ENCODE measurements around the gene P2RY11.

P2RY11 gene

GRCh38 chr19:10113964-10114650, 2.6 kb downstream of the P2RY11 start:
- CTCF ChIA-PET, result interaction anchor here (1.0 to 7.6 kb wide), 5 partner anchors 7 to 183 kb away, joined by 3 to 51 read pairs (median 11); no protein-coding TSS in a partner anchor
- POLR2A ChIA-PET, result interaction anchor here (1.8 to 4.4 kb wide), 2 partner anchors 7 to 136 kb away, joined by 5 to 34 read pairs; partner anchors contain the start of gene PPAN
- no peak for DNase-seq (ENCODE audit: low read depth, low spot score)

GRCh38 chr19:10114651-10115391, 3.3 kb downstream of the P2RY11 start:
- no peak for DNase-seq (ENCODE audit: low read depth, low spot score)
- ChIA-PET POLR2A (interaction anchor here (1.8 to 4.4 kb wide), 2 partner anchors 8 to 135 kb away, joined by 5 to 34 read pairs; partner anchors contain the start of gene PPAN), CTCF (interaction anchor here (1.0 to 7.6 kb wide), 5 partner anchors 7 to 183 kb away, joined by 3 to 93 read pairs (median 12); partner anchors contain the start of gene PPAN)
- TF ChIP-seq CTCF (IDR thresholded peaks at IDR 0.05; ENCODE audit: insufficient read depth, low read length, missing control alignments), result no peak
- no peak overlapping the region for H3K4me3 ChIP-seq (ENCODE audit: low read depth, low read length)

More at GRCh38 chr19:10113964-10114650, 2.6 kb downstream of the P2RY11 start:
- no peak overlapping the region for H3K4me3 ChIP-seq (ENCODE audit: low read depth, low read length)
- no peak for TF ChIP-seq CTCF (IDR thresholded peaks at IDR 0.05; ENCODE audit: insufficient read depth, low read length, missing control alignments)

GRCh38 chr19:10115392-10116084, 4.0 kb downstream of the P2RY11 start:
- no peak overlapping the region for H3K4me3 ChIP-seq (ENCODE audit: low read depth, low read length)
- DNase-seq (ENCODE audit: low read depth, low spot score), result no peak
- POLR2A ChIA-PET, result interaction anchor here (1.0 to 4.4 kb wide), 2 partner anchors 8 to 135 kb away, joined by 3 to 34 read pairs; partner anchors contain the start of gene PPAN
- CTCF ChIA-PET, result interaction anchor here (1.3 to 7.6 kb wide), 5 partner anchors 8 to 184 kb away, joined by 3 to 93 read pairs (median 18); partner anchors contain the start of gene PPAN
- no peak for TF ChIP-seq CTCF (IDR thresholded peaks at IDR 0.05; ENCODE audit: insufficient read depth, low read length, missing control alignments)

- ChIA-PET CTCF (interaction anchor here (2.5 to 7.6 kb wide), 4 partner anchors 8 to 185 kb away, joined by 12 to 93 read pairs (median 34); partner anchors contain the start of gene PPAN), POLR2A (interaction anchor here (1.0 to 4.4 kb wide), 2 partner anchors 9 to 134 kb away, joined by 3 to 34 read pairs; partner anchors contain the start of gene PPAN)
- TF ChIP-seq CTCF (IDR thresholded peaks at IDR 0.05; ENCODE audit: insufficient read depth, low read length, missing control alignments), result no peak
- no peak overlapping the region for H3K4me3 ChIP-seq (ENCODE audit: low read depth, low read length)
- DNase-seq (ENCODE audit: low read depth, low spot score), result no peak
Measured at GRCh38 chr19:10116085-10116865, 4.8 kb downstream of the P2RY11 start.

- no peak for TF ChIP-seq CTCF (IDR thresholded peaks at IDR 0.05; ENCODE audit: insufficient read depth, low read length, missing control alignments)
- ChIA-PET POLR2A (interaction anchor here (0.6 to 4.4 kb wide), 3 partner anchors 10 to 217 kb away, joined by 3 to 34 read pairs (median 3); partner anchors contain the start of gene PPAN), CTCF (interaction anchor here (0.6 to 7.6 kb wide), 6 partner anchors 9 to 186 kb away, joined by 3 to 93 read pairs (median 12); partner anchors contain the start of gene PPAN)
- H3K4me3 ChIP-seq (ENCODE audit: low read depth, low read length), result no peak overlapping the region
- DNase-seq (ENCODE audit: low read depth, low spot score), result no peak
Measured at GRCh38 chr19:10116866-10117616, 5.5 kb downstream of the P2RY11 start.
